HepG2 (cell line): ENCODE data around the gene TRPC3. TPM values are rescaled to one million over a fixed set of nuclear protein-coding genes. Genes with fewer than 3 reads are reported as not detected.

ENCODE experiments used
- ATF1 ChIP-seq: IDR thresholded peaks from 2 replicates; pipeline ENCODE4 v1.6.1; 2016; ENCODE audit warnings: mild to moderate bottlenecking, control low read depth
- CBFB ChIP-seq: sonication (generic); formaldehyde crosslinking; IDR thresholded peaks from 2 replicates; pipeline ENCODE4 v1.4.0; 2020; ENCODE audit warnings: missing genetic modification reagents
- FUBP1 ChIP-seq: sonication (generic); formaldehyde crosslinking; IDR thresholded peaks from 2 replicates; pipeline ENCODE4 v1.5.1; 2020; ENCODE audit warnings: missing genetic modification reagents, mild to moderate bottlenecking, borderline replicate concordance
- MYC ChIP-seq: sonication (generic); formaldehyde crosslinking; IDR thresholded peaks from 2 replicates; pipeline ENCODE4 v1.9.0; 2021; ENCODE audit warnings: missing genetic modification reagents, borderline replicate concordance
- NFE2L2 ChIP-seq: fragments of 150-350 bp; IDR thresholded peaks from 2 replicates; pipeline ENCODE4 v1.6.1; 2014; ENCODE audit warnings: low read length
- NR3C1 ChIP-seq: sonication (generic); formaldehyde crosslinking; IDR thresholded peaks from 2 replicates; pipeline ENCODE4 v1.4.0; 2020; ENCODE audit warnings: missing genetic modification reagents
- PCBP1 ChIP-seq: fragments of 200-400 bp; formaldehyde crosslinking; IDR thresholded peaks from 2 replicates; pipeline ENCODE4 v1.6.1; 2017; ENCODE audit warnings: mild to moderate bottlenecking, low read depth, low read length, borderline replicate concordance
- RFX1 ChIP-seq: fragments of 450-650 bp; IDR thresholded peaks from 2 replicates; pipeline ENCODE4 v1.6.1; 2017
- RXRA ChIP-seq: sonication (generic); formaldehyde crosslinking; IDR thresholded peaks from 2 replicates; pipeline ENCODE4 v1.5.1; 2020; ENCODE audit warnings: missing genetic modification reagents
- RXRB ChIP-seq: IDR thresholded peaks from 2 replicates; pipeline ENCODE4 v1.6.1; 2016; ENCODE audit warnings: borderline replicate concordance, missing genetic modification reagents, missing compliant biosample characterization
- SIN3A ChIP-seq: IDR thresholded peaks from 2 replicates; pipeline ENCODE4 v1.6.1; 2011; ENCODE audit warnings: low read depth, mild to moderate bottlenecking, control low read depth, low read length, borderline replicate concordance
- SOX5 ChIP-seq: IDR thresholded peaks from 2 replicates; pipeline ENCODE4 v1.6.1; 2016; ENCODE audit warnings: borderline replicate concordance
- SRSF1 ChIP-seq: fragments of 200-400 bp; formaldehyde crosslinking; optimal IDR thresholded peaks from 2 replicates; pipeline ENCODE3; 2017; ENCODE audit warnings: mild to moderate bottlenecking, low read depth, low read length, moderate library complexity
- THAP11 ChIP-seq: IDR thresholded peaks from 2 replicates; pipeline ENCODE4 v1.6.1; 2016; ENCODE audit warnings: missing biosample characterization, missing genetic modification reagents
- TMF1 ChIP-seq: sonication (generic); formaldehyde crosslinking; IDR thresholded peaks from 2 replicates; pipeline ENCODE4 v1.8.1; 2022; ENCODE audit warnings: low read depth, missing genetic modification reagents
- ZNF24 ChIP-seq: fragments of 450-650 bp; IDR thresholded peaks from 2 replicates; pipeline ENCODE4 v1.6.1; 2017; ENCODE audit warnings: antibody characterized with exemption, mild to moderate bottlenecking
- ZNF562 ChIP-seq: sonication (generic); formaldehyde crosslinking; IDR thresholded peaks from 2 replicates; pipeline ENCODE4 v1.8.0; 2022; ENCODE audit warnings: missing genetic modification reagents, borderline replicate concordance
- ZNF674 ChIP-seq: sonication (generic); formaldehyde crosslinking; IDR thresholded peaks from 2 replicates; pipeline ENCODE4 v1.5.0; 2020; ENCODE audit warnings: low read depth, mild to moderate bottlenecking, missing genetic modification reagents
- ZNF720 ChIP-seq: sonication (generic); formaldehyde crosslinking; IDR thresholded peaks from 2 replicates; pipeline ENCODE4 v1.4.0; 2020; ENCODE audit warnings: missing genetic modification reagents
- ZNF83 ChIP-seq: sonication (generic); formaldehyde crosslinking; IDR thresholded peaks from 2 replicates; pipeline ENCODE4 v1.4.0; 2020; ENCODE audit warnings: missing genetic modification reagents, mild to moderate bottlenecking, borderline replicate concordance
- ZSCAN31 ChIP-seq: sonication (generic); formaldehyde crosslinking; IDR thresholded peaks from 2 replicates; pipeline ENCODE4 v1.5.0; 2020; ENCODE audit warnings: low read depth, mild to moderate bottlenecking, missing genetic modification reagents
- polyA plus RNA-seq, 8 experiments: library from polyadenylated mRNA; depleted of rRNA in 3 of 8; stranded (reverse) in 7 of 8; unstranded in 1 of 8; fragments of >200 nt; fragmentation: Illumina TruSeq in 4 of 8; extraction: Trizol in 4 of 8; gene quantifications; 2 replicates each; pipeline versions ENCODE4 v1.2.1 to v1.2.3, GENCODE V29; 2011 to 2016; ENCODE audit warnings: low read depth in 4 of 8, missing spikeins in 1 of 8, mixed read lengths in 1 of 8; ENCODE audit not compliant: insufficient read depth in 1 of 8
- total RNA-seq, 5 experiments: library from RNA; depleted of rRNA; stranded (reverse); fragments of >200 nt; fragmentation: Illumina TruSeq; extraction: Trizol; gene quantifications; 2 replicates each; pipeline ENCODE4 v1.2.3, GENCODE V29; 2016; ENCODE audit warnings: low read depth in 1 of 5
- TF ChIP-seq, protein P1 (sequence below): IDR thresholded peaks from 2 replicates; pipeline ENCODE4 v1.6.1; 2012; ENCODE audit warnings: inconsistent platforms
- TF ChIP-seq, protein P2 (sequence below): sonication (generic); formaldehyde crosslinking; IDR thresholded peaks from 2 replicates; pipeline ENCODE4 v1.4.0; 2020; ENCODE audit warnings: mild to moderate bottlenecking, missing genetic modification reagents
- TF ChIP-seq, protein P3 (sequence below): sonication (generic); formaldehyde crosslinking; IDR thresholded peaks from 2 replicates; pipeline ENCODE4 v1.4.0; 2020; ENCODE audit warnings: missing genetic modification reagents

The TRPC3 gene
- total and polyA plus RNA-seq, 2 of the 13 experiments (the other 11 are each of a cell fraction or from before 2014, with no cell fraction given), result not detected

GRCh38 chr4:121869841-121870822 lies 81.7 kb downstream of the TRPC3 start, which contains the start of gene BBS7 (continued):
- peak; percentile 28; the same call in 1 of the 2 replicates for TF ChIP-seq SIN3A
- TF ChIP-seq TMF1, result no peak
- no peak for TF ChIP-seq ZNF24
- peak; percentile 32; the same call in 1 of the 2 replicates for TF ChIP-seq RFX1
- TF ChIP-seq ZNF674 (CRISPR knock-in tag), result no peak
- TF ChIP-seq ZNF562 (CRISPR knock-in tag), result no peak
- TF ChIP-seq SRSF1, result peak; percentile 37
- TF ChIP-seq PCBP1, result no peak
- peak; percentile 41; the same call in 1 of the 2 replicates for TF ChIP-seq RXRB
- TF ChIP-seq ZSCAN31 (CRISPR knock-in tag), result no peak
- TF ChIP-seq SOX5 (CRISPR knock-in tag), result no peak
- TF ChIP-seq FUBP1 (CRISPR knock-in tag), result no peak
- TF ChIP-seq, protein P1, sequence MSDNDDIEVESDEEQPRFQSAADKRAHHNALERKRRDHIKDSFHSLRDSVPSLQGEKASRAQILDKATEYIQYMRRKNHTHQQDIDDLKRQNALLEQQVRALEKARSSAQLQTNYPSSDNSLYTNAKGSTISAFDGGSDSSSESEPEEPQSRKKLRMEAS, result peak; percentile 45; the same call in 1 of the 2 replicates
- peak; percentile 56; the same call in 1 of the 2 replicates for TF ChIP-seq THAP11
- no peak for TF ChIP-seq ZNF720 (CRISPR knock-in tag)
- TF ChIP-seq, protein P2, sequence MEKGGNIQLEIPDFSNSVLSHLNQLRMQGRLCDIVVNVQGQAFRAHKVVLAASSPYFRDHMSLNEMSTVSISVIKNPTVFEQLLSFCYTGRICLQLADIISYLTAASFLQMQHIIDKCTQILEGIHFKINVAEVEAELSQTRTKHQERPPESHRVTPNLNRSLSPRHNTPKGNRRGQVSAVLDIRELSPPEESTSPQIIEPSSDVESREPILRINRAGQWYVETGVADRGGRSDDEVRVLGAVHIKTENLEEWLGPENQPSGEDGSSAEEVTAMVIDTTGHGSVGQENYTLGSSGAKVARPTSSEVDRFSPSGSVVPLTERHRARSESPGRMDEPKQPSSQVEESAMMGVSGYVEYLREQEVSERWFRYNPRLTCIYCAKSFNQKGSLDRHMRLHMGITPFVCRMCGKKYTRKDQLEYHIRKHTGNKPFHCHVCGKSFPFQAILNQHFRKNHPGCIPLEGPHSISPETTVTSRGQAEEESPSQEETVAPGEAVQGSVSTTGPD (CRISPR knock-in tag), result no peak
- no peak for TF ChIP-seq CBFB (CRISPR knock-in tag)
- TF ChIP-seq ATF1, result peak; percentile 88
- peak; percentile 47; the same call in 1 of the 2 replicates for TF ChIP-seq MYC (CRISPR knock-in tag)
- TF ChIP-seq, protein P3, sequence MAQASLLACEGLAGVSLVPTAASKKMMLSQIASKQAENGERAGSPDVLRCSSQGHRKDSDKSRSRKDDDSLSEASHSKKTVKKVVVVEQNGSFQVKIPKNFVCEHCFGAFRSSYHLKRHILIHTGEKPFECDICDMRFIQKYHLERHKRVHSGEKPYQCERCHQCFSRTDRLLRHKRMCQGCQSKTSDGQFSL, result no peak
- TF ChIP-seq NR3C1 (CRISPR knock-in tag), result no peak
- peak; percentile 38; the same call in 1 of the 2 replicates for TF ChIP-seq RXRA (CRISPR knock-in tag)
- TF ChIP-seq ZNF83 (CRISPR knock-in tag), result no peak
- no peak for TF ChIP-seq NFE2L2
- TF ChIP-seq, all 625 proteins: peak for 155
